H1 (cell line): ENCODE data around the gene CLPTM1L. TPM values are rescaled to one million over a fixed set of nuclear protein-coding genes. Genes with fewer than 3 reads are reported as not detected.

Experiments used
- microRNA-seq, 2 experiments: library from miRNA; unstranded; fragments of <30 nt; microRNA quantifications; one replicate each; pipeline versions ENCODE4 to v1.2.0, GENCODE V29; 2016 to 2020; ENCODE audit warnings: borderline microRNAs expressed in 2 of 2, borderline number of aligned reads in 2 of 2, borderline replicate concordance in 1 of 2
- polyA plus RNA-seq, 7 experiments: library from polyadenylated mRNA; depleted of rRNA in 3 of 7; stranded (reverse) in 5 of 7; unstranded in 2 of 7; fragments of >200 nt in 5 of 7; fragments of 200-250 nt in 2 of 7; gene quantifications; 1 replicate in 5 of 7; 2 replicates in 1 of 7; 4 replicates in 1 of 7; pipeline versions ENCODE4 v1.2.1 to v1.2.3, GENCODE V29; 2011 to 2013; ENCODE audit warnings: missing spikeins in 2 of 7, mixed read lengths in 2 of 7
- small RNA-seq: library from polyadenylated mRNA; stranded (forward); fragments of <200 nt; extraction: miRNeasy Mini kit (QIAGEN cat#:217004); gene quantifications from one replicate; pipeline ENCODE3, GENCODE V24; 2013; ENCODE audit not compliant: insufficient read depth
- total RNA-seq: library from RNA; stranded (reverse); fragmentation: NEBNext Ultra II Directional; extraction: Animal tissue kit (Norgen Biotek cat#: 25700); gene quantifications from 2 replicates; pipeline ENCODE4 v1.2.1, GENCODE V29; 2021

The CLPTM1L gene
- total and polyA plus RNA-seq, 2 of the 8 experiments (the other 6 are each of a cell fraction or from before 2014, with no cell fraction given) = 102 to 119 TPM

Small RNA genes within 50 kb of the gene (microRNA-seq; reads per million reads assigned to microRNA genes)
- gene MIR4457 = 0 to 0.20 reads per million in 2 experiments

Small RNA genes within 50 kb of the gene (small RNA-seq; reads per million reads assigned to genes)
- not detected for gene MIR4457

Other genes with a start within 250 kb of the CLPTM1L start
- gene SLC12A7, start 233.0 kb downstream of the CLPTM1L start, total RNA-seq = 38.6 and 39.7 TPM in 2 replicates
- gene SLC12A7, start 233.0 kb downstream of the CLPTM1L start, polyA plus RNA-seq (2011; rRNA removed) = 23.5 and 37.5 TPM in 2 replicates
- gene SLC6A19, start 143.5 kb downstream of the CLPTM1L start, total RNA-seq = not detected in 2 replicates
- 0.02 and 0.03 TPM in 2 replicates for gene SLC6A19, start 143.5 kb downstream of the CLPTM1L start, polyA plus RNA-seq (2011; rRNA removed)
- not detected in 2 replicates for gene SLC6A18, start 119.7 kb downstream of the CLPTM1L start, total RNA-seq
- 0.03 TPM in 1 of 2 replicates, not detected in the other for gene SLC6A18, start 119.7 kb downstream of the CLPTM1L start, polyA plus RNA-seq (2011; rRNA removed)
- 21.0 and 23.1 TPM in 2 replicates for gene TERT, start 50.0 kb downstream of the CLPTM1L start, total RNA-seq
- gene TERT, start 50.0 kb downstream of the CLPTM1L start, polyA plus RNA-seq (2011; rRNA removed) = 13.1 and 23.0 TPM in 2 replicates
- 0.46 and 0.48 TPM in 2 replicates for gene SLC6A3, start 100.3 kb upstream of the CLPTM1L start, total RNA-seq
- gene SLC6A3, start 100.3 kb upstream of the CLPTM1L start, polyA plus RNA-seq (2011; rRNA removed) = 0.86 and 0.91 TPM in 2 replicates
- gene LPCAT1, start 178.9 kb upstream of the CLPTM1L start, total RNA-seq = 260 and 266 TPM in 2 replicates
- 107 and 168 TPM in 2 replicates for gene LPCAT1, start 178.9 kb upstream of the CLPTM1L start, polyA plus RNA-seq (2011; rRNA removed)